ENCODE results near the gene CDH19. TPM values are rescaled to one million over a fixed set of nuclear protein-coding genes. Genes with fewer than 3 reads are reported as not detected.

The CDH19 gene
- total and polyA plus RNA-seq, 10 of the 15 experiments (the other 5 are each of a cell fraction or from before 2014, with no cell fraction given), result 0.01 TPM; not detected in 9

DNA sequence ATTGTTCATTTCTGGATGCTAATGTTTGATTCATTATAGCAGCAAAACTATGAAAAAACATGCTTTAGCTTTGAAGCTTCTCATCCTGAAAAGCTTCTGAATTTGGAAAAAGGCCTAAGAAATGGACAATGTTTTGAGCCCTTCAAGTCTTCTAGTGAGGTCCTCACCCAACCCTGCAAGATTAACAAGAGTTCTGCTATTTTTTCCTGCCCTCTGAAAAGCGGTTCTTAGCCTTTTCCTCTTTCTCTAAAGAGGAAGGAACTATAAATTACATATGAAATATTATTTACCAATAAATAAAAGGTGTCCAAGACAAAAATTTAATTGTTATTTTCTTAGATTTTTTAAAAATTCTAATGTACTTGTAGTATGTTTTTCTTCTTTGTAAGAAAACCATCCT lies 19.9 kb upstream of the CDH19 start:
- WGBS (ENCODE audit: insufficient coverage, insufficient replicate concordance, low lambda C conversion rate, missing lambda C conversion rate), result 0% methylated on average over 1 of the region's 1 CpG
- no peak for FAIRE-seq
- RAD21 ChIA-PET (ENCODE audit: unreplicated experiment), result no interaction called here

DNA sequence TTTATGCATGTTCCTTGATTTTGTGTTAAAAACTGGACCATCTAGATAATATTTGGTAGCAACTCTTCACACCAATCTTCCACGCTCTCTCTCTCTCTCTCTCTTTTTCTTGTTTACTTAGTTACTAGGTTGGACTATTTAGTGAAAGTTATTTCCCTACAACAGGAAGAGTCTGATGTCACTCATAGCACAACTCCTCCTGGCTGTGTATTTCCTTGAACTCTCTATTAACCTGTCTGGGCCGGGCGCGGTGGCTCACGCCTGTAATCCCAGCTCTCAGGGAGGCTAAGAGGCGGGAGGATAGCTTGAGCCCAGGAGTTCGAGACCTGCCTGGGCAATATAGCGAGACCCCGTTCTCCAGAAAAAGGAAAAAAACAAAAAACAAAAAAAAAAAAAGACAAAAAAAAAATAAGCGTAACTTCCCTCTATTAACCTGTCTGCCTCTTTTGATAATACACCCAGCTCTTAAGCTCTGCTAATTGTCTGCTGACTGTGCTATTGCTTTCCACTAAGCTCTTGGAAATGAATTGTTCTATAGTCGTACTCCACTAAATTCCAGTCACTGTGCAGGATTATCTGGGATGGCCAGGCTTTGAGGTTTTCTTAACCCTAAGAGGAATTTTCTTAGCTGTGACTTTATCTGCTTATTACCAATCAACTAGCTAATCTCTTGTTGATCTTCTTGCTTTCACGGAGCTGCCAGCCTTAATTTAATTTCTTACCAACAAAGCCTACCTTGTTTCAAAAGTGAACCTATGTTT lies 18.1 kb upstream of the CDH19 start:
- SMC1A ChIA-PET (ENCODE audit: uncharacterized antibody, unreplicated experiment), result interaction anchor here (0.6 kb wide), 1 partner anchor 201 kb away, joined by 4 read pairs; no protein-coding TSS in a partner anchor
- no peaks in the 10 kb centered on the region for H3K36me3 ChIP-seq (ENCODE audit: control insufficient read depth in 2 of 2, insufficient read depth in 2 of 2, low read length in 1 of 2)
- in situ Hi-C loops (cut with MboI), result no loop called here

More for the DNA sequence above, 19.9 kb upstream of the CDH19 start:
- no peak overlapping the region for H3K9ac ChIP-seq (ENCODE audit: control insufficient read depth, insufficient read depth, low read length)
- ChIA-PET SMC1A (ENCODE audit: uncharacterized antibody, unreplicated experiment) (no interaction called here), POLR2A (no interaction called here), CTCF (interaction anchor here (0.9 to 1.4 kb wide), 2 partner anchors 10 to 53 kb away, joined by 3 to 8 read pairs; no protein-coding TSS in a partner anchor)
- H2AFZ ChIP-seq (ENCODE audit: control insufficient read depth, low read depth, low read length), result no peak overlapping the region
- H4K20me1 ChIP-seq (ENCODE audit: control insufficient read depth, insufficient read depth), result no peaks in the 10 kb centered on the region
- TF ChIP-seq NFYB (IDR thresholded peaks at IDR 0.05; ENCODE audit: insufficient read depth, low read depth, low read length) (no peak), RELA (IDR thresholded peaks at IDR 0.05; ENCODE audit: borderline replicate concordance, partially characterized antibody) (no peak), ZZZ3 (IDR thresholded peaks at IDR 0.05; ENCODE audit: control insufficient read depth, insufficient read length, low read depth) (no peak), POLR2AphosphoS5 (IDR thresholded peaks at IDR 0.05; ENCODE audit: low read length) (no peak)
- TF ChIP-seq, protein P1, sequence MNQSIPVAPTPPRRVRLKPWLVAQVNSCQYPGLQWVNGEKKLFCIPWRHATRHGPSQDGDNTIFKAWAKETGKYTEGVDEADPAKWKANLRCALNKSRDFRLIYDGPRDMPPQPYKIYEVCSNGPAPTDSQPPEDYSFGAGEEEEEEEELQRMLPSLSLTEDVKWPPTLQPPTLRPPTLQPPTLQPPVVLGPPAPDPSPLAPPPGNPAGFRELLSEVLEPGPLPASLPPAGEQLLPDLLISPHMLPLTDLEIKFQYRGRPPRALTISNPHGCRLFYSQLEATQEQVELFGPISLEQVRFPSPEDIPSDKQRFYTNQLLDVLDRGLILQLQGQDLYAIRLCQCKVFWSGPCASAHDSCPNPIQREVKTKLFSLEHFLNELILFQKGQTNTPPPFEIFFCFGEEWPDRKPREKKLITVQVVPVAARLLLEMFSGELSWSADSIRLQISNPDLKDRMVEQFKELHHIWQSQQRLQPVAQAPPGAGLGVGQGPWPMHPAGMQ (IDR thresholded peaks at IDR 0.05; ENCODE audit: borderline replicate concordance), result no peak
- no peaks in the 10 kb centered on the region for H3K36me3 ChIP-seq (ENCODE audit: control insufficient read depth in 2 of 2, insufficient read depth in 2 of 2, low read length in 1 of 2)
- intact Hi-C loops (cut with micrococcal nuclease; ENCODE audit: unreplicated experiment) (no loop called here), in situ Hi-C loops (cut with MboI) (no loop called here)
- no peak overlapping the region for H3K4me3 ChIP-seq
- no peak for ATAC-seq
- no peak overlapping the region for H3K27ac ChIP-seq (ENCODE audit: control insufficient read depth, insufficient read depth)
- no peak for DNase-seq (ENCODE audit: low read depth, low spot score)
- H3K27me3 ChIP-seq (replicated peaks in 1 of 2; ENCODE audit: control insufficient read depth in 2 of 2, insufficient read depth in 2 of 2, low read length in 1 of 2), result no peaks in the 10 kb centered on the region
- H3K4me2 ChIP-seq (ENCODE audit: control insufficient read depth, insufficient read depth), result no peak overlapping the region
- no TSS peak for BruUV-seq (replicated peaks)
- H3K9me3 ChIP-seq (replicated peaks; ENCODE audit: control insufficient read depth, insufficient read depth, low read length), result no peaks in the 10 kb centered on the region
- no peaks in the 10 kb centered on the region for H3K4me1 ChIP-seq (ENCODE audit: control insufficient read depth, insufficient read depth, low read length)
- H3K79me2 ChIP-seq (ENCODE audit: control insufficient read depth, insufficient read depth, low read length), result no peaks in the 10 kb centered on the region

More for the DNA sequence above, 18.1 kb upstream of the CDH19 start:
- Histone ChIP-seq H2AFZ (ENCODE audit: control insufficient read depth, low read depth, low read length) (no peak overlapping the region), H3K4me1 (ENCODE audit: control insufficient read depth, insufficient read depth, low read length) (no peaks in the 10 kb centered on the region), H3K9ac (ENCODE audit: control insufficient read depth, insufficient read depth, low read length) (no peak overlapping the region), H3K27ac (ENCODE audit: control insufficient read depth, insufficient read depth) (no peak overlapping the region), H3K4me3 (no peak overlapping the region), H3K4me2 (ENCODE audit: control insufficient read depth, insufficient read depth) (no peak overlapping the region), H4K20me1 (ENCODE audit: control insufficient read depth, insufficient read depth) (no peaks in the 10 kb centered on the region), H3K27me3 (replicated peaks in 1 of 2; ENCODE audit: control insufficient read depth in 2 of 2, insufficient read depth in 2 of 2, low read length in 1 of 2) (no peaks in the 10 kb centered on the region), H3K9me3 (replicated peaks; ENCODE audit: control insufficient read depth, insufficient read depth, low read length) (no peaks in the 10 kb centered on the region), H3K79me2 (ENCODE audit: control insufficient read depth, insufficient read depth, low read length) (no peaks in the 10 kb centered on the region)
- FAIRE-seq, result no peak
- no TSS peak for BruUV-seq (replicated peaks)
- no peak for TF ChIP-seq ZNF274 (IDR thresholded peaks at IDR 0.05; ENCODE audit: insufficient read depth, insufficient read length)
- no peak for TF ChIP-seq BHLHE40 (IDR thresholded peaks at IDR 0.05; ENCODE audit: borderline replicate concordance in 1 of 2, low read depth in 2 of 2, low read length in 1 of 2)
- no peak for TF ChIP-seq HDAC6 (IDR thresholded peaks at IDR 0.05; ENCODE audit: unreplicated experiment)
- no peak for TF ChIP-seq RFX5 (IDR thresholded peaks at IDR 0.05; ENCODE audit: low read depth, low read length)
- no peak for TF ChIP-seq ASH2L (IDR thresholded peaks at IDR 0.05; ENCODE audit: borderline replicate concordance, low read depth)
- no peak for TF ChIP-seq SREBF2 (IDR thresholded peaks at IDR 0.05; ENCODE audit: low read length)
- no peak for TF ChIP-seq PML (IDR thresholded peaks at IDR 0.05; ENCODE audit: low read length)
- TF ChIP-seq BRCA1 (IDR thresholded peaks at IDR 0.05; ENCODE audit: low read depth, low read length), result no peak
- no peak for TF ChIP-seq EED (IDR thresholded peaks at IDR 0.05; ENCODE audit: low read depth)
- no peak for TF ChIP-seq TBL1XR1 (IDR thresholded peaks at IDR 0.05; ENCODE audit: low read depth, low read length)
- 43% methylated on average over 12 of the region's 12 CpGs for WGBS (ENCODE audit: insufficient coverage, insufficient replicate concordance, low lambda C conversion rate, missing lambda C conversion rate)
- POLR2A ChIA-PET, result no interaction called here
- ATAC-seq, result no peak
- intact Hi-C loops (cut with micrococcal nuclease; ENCODE audit: unreplicated experiment), result no loop called here
- DNase-seq (ENCODE audit: low read depth, low spot score), result no peak
- RAD21 ChIA-PET (ENCODE audit: unreplicated experiment), result no interaction called here
- CTCF ChIA-PET, result no interaction called here

All from GM12878 (cell line).